Nephron progenitor cell (in vitro differentiated cells): ENCODE data around the gene C11orf98.

Source experiments
- DNase-seq: peaks from one replicate; pipeline ENCODE4 v3.0.0; 2021
- H3K27ac Mint-ChIP-seq: 2 replicates; pipeline ENCODE4 v1.8.0; 2021; ENCODE audit warnings: mild to moderate bottlenecking, moderate library complexity, mixed read lengths
- H3K27me3 Mint-ChIP-seq: 2 replicates; pipeline ENCODE4 v1.8.0; 2021; ENCODE audit warnings: mild to moderate bottlenecking, low read depth, mixed read lengths; ENCODE audit not compliant: poor library complexity
- H3K36me3 Mint-ChIP-seq: 2 replicates; pipeline ENCODE4 v1.8.0; 2021; ENCODE audit warnings: low read depth, mixed read lengths
- H3K4me1 Mint-ChIP-seq: 2 replicates; pipeline ENCODE4 v1.8.0; 2021; ENCODE audit warnings: mixed read lengths
- H3K4me3 Mint-ChIP-seq: 2 replicates; pipeline ENCODE4 v1.8.0; 2021; ENCODE audit warnings: mild to moderate bottlenecking, moderate library complexity, mixed read lengths
- H3K9me3 Mint-ChIP-seq: 2 replicates; pipeline ENCODE4 v1.8.0; 2021; ENCODE audit warnings: mild to moderate bottlenecking, moderate library complexity, mixed read lengths
- TF ChIP-seq, protein P1 (sequence below): fragments of 200-600 bp; sonication (generic); IDR thresholded peaks from 2 replicates; pipeline ENCODE4 v1.5.0; 2021; ENCODE audit warnings: antibody characterized with exemption

Gene C11orf98

DNA sequence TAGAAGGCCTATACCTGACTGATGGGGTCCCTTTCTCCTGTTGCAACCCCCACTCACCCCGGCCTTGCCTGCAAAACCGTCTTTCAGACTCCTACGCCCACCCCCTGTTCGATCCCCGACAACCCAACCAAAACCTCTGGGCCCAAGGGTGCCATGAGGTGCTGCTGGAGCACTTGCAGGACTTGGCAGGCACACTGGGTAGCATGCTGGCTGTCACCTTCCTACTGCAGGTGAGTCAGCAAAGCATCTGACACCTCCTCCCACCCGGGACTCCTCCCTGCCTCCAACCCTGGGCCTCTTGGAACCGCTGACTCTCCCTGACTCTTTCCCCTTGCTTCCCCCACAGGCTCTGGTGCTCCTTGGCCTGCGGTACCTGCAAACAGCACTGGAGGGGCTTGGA lies 50.7 kb downstream of the C11orf98 start:
- DNase-seq, result no peak
- no peak overlapping the region for H3K4me3 Mint-ChIP-seq
- H3K27ac Mint-ChIP-seq, result peak overlapping the region; percentile 90

DNA sequence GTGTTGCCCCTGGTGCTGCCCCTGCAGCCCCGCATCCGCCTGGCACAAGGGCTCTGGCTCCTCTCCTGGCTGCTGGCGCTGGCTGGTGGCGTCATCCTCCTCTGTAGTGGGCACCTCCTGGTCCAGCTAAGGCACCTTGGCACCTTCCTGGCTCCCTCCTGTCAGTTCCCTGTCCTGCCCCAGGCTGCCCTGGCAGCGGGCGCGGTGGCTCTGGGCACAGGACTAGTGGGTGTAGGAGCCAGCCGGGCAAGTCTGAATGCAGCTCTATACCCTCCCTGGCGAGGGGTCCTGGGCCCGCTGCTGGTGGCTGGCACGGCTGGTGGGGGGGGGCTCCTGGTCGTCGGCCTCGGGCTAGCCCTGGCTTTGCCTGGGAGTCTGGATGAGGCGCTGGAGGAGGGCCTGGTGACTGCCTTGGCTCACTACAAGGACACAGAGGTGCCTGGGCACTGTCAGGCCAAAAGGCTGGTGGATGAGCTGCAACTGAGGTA lies 51.7 kb downstream of the C11orf98 start:
- Mint-ChIP-seq H3K4me1 (peaks cover 52% of the 10 kb centered on the region), H3K36me3 (peaks cover 5% of the 10 kb centered on the region), H3K9me3 (no peaks in the 10 kb centered on the region), H3K27ac (peak overlapping the region; percentile 90), H3K27me3 (peaks cover 3% of the 10 kb centered on the region), H3K4me3 (no peak overlapping the region)
- DNase-seq, result peak; percentile 28
- TF ChIP-seq, protein P1, sequence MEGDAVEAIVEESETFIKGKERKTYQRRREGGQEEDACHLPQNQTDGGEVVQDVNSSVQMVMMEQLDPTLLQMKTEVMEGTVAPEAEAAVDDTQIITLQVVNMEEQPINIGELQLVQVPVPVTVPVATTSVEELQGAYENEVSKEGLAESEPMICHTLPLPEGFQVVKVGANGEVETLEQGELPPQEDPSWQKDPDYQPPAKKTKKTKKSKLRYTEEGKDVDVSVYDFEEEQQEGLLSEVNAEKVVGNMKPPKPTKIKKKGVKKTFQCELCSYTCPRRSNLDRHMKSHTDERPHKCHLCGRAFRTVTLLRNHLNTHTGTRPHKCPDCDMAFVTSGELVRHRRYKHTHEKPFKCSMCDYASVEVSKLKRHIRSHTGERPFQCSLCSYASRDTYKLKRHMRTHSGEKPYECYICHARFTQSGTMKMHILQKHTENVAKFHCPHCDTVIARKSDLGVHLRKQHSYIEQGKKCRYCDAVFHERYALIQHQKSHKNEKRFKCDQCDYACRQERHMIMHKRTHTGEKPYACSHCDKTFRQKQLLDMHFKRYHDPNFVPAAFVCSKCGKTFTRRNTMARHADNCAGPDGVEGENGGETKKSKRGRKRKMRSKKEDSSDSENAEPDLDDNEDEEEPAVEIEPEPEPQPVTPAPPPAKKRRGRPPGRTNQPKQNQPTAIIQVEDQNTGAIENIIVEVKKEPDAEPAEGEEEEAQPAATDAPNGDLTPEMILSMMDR, result no peak

More for the DNA sequence above, 50.7 kb downstream of the C11orf98 start:
- Mint-ChIP-seq H3K27me3 (peaks cover 3% of the 10 kb centered on the region), H3K9me3 (no peaks in the 10 kb centered on the region), H3K4me1 (peaks cover 47% of the 10 kb centered on the region), H3K36me3 (peaks cover 10% of the 10 kb centered on the region)
- TF ChIP-seq, protein P1, result no peak
